ENCODE results near the gene STK17B.

Gene STK17B

GRCh38 chr2:196143730-196144131, 27.6 kb downstream of the STK17B start (continued):
- TF ChIP-seq ZNF280C (tag by site-specific recombination; IDR thresholded peaks at IDR 0.05): no peak
- TF ChIP-seq ZNF175 (tag by site-specific recombination; IDR thresholded peaks at IDR 0.05): no peak
- TF ChIP-seq ZNF292 (tag by site-specific recombination; IDR thresholded peaks at IDR 0.05; ENCODE audit: borderline replicate concordance, low read depth): no peak
- TF ChIP-seq, protein P1, sequence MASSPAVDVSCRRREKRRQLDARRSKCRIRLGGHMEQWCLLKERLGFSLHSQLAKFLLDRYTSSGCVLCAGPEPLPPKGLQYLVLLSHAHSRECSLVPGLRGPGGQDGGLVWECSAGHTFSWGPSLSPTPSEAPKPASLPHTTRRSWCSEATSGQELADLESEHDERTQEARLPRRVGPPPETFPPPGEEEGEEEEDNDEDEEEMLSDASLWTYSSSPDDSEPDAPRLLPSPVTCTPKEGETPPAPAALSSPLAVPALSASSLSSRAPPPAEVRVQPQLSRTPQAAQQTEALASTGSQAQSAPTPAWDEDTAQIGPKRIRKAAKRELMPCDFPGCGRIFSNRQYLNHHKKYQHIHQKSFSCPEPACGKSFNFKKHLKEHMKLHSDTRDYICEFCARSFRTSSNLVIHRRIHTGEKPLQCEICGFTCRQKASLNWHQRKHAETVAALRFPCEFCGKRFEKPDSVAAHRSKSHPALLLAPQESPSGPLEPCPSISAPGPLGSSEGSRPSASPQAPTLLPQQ (tag by site-specific recombination; IDR thresholded peaks at IDR 0.05): no peak
- TF ChIP-seq ZEB2 (tag by site-specific recombination; IDR thresholded peaks at IDR 0.05): no peak
- no peak for TF ChIP-seq ZNF114 (tag by site-specific recombination; IDR thresholded peaks at IDR 0.05)
- TF ChIP-seq, protein P2, sequence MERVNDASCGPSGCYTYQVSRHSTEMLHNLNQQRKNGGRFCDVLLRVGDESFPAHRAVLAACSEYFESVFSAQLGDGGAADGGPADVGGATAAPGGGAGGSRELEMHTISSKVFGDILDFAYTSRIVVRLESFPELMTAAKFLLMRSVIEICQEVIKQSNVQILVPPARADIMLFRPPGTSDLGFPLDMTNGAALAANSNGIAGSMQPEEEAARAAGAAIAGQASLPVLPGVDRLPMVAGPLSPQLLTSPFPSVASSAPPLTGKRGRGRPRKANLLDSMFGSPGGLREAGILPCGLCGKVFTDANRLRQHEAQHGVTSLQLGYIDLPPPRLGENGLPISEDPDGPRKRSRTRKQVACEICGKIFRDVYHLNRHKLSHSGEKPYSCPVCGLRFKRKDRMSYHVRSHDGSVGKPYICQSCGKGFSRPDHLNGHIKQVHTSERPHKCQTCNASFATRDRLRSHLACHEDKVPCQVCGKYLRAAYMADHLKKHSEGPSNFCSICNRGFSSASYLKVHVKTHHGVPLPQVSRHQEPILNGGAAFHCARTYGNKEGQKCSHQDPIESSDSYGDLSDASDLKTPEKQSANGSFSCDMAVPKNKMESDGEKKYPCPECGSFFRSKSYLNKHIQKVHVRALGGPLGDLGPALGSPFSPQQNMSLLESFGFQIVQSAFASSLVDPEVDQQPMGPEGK (tag by site-specific recombination; IDR thresholded peaks at IDR 0.05): no peak

- Histone ChIP-seq H3K4me1 (ENCODE audit: control insufficient read depth, insufficient read depth, low read length) (peaks cover 2% of the 10 kb centered on the region; the same call in 1 of the 2 replicates), H3K36me3 (ENCODE audit: control insufficient read depth in 2 of 2, insufficient read depth in 1 of 2, low read length in 2 of 2) (peaks cover 48 to 71% of the 10 kb centered on the region in 2 experiments), H3K27ac (ENCODE audit: extremely low read depth, low read depth, low read length) (no peak overlapping the region), H3K9me3 (ENCODE audit: control insufficient read depth, insufficient read depth, low read depth, low read length) (no peaks in the 10 kb centered on the region), H3K4me3 (ENCODE audit: low read depth, low read length) (no peak overlapping the region)
- ChIA-PET CTCF (interaction anchor here (0.7 to 2.1 kb wide), 2 partner anchors 65 to 809 kb away, joined by 4 to 7 read pairs; no protein-coding TSS in a partner anchor), POLR2A (no interaction called here)
- TF ChIP-seq, protein P3, sequence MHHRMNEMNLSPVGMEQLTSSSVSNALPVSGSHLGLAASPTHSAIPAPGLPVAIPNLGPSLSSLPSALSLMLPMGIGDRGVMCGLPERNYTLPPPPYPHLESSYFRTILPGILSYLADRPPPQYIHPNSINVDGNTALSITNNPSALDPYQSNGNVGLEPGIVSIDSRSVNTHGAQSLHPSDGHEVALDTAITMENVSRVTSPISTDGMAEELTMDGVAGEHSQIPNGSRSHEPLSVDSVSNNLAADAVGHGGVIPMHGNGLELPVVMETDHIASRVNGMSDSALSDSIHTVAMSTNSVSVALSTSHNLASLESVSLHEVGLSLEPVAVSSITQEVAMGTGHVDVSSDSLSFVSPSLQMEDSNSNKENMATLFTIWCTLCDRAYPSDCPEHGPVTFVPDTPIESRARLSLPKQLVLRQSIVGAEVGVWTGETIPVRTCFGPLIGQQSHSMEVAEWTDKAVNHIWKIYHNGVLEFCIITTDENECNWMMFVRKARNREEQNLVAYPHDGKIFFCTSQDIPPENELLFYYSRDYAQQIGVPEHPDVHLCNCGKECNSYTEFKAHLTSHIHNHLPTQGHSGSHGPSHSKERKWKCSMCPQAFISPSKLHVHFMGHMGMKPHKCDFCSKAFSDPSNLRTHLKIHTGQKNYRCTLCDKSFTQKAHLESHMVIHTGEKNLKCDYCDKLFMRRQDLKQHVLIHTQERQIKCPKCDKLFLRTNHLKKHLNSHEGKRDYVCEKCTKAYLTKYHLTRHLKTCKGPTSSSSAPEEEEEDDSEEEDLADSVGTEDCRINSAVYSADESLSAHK (tag by site-specific recombination; IDR thresholded peaks at IDR 0.05): no peak
- TF ChIP-seq ZNF366 (tag by site-specific recombination; conservative IDR thresholded peaks at IDR 0.05) (no peak), ZNF221 (tag by site-specific recombination; IDR thresholded peaks at IDR 0.05; ENCODE audit: borderline replicate concordance) (no peak), YY1 (tag by site-specific recombination; IDR thresholded peaks at IDR 0.05) (no peak), ZBTB11 (tag by site-specific recombination; conservative IDR thresholded peaks at IDR 0.05; ENCODE audit: low read depth) (no peak), ZNF138 (tag by site-specific recombination; IDR thresholded peaks at IDR 0.05; ENCODE audit: borderline replicate concordance) (no peak), ZBTB20 (tag by site-specific recombination; IDR thresholded peaks at IDR 0.05) (no peak), ZNF560 (tag by site-specific recombination; IDR thresholded peaks at IDR 0.05; ENCODE audit: borderline replicate concordance) (no peak), ZNF133 (tag by site-specific recombination; IDR thresholded peaks at IDR 0.05) (no peak)
Measured at GRCh38 chr2:196142825-196143224, 28.6 kb downstream of the STK17B start.
